ENCODE measurements around the gene SPHK2.
"Not testable (repeated sequence)": the region's sequence is repeated elsewhere in the genome, so short reads cannot be mapped to it uniquely, and the experiment has no call there.

Gene SPHK2

DNA sequence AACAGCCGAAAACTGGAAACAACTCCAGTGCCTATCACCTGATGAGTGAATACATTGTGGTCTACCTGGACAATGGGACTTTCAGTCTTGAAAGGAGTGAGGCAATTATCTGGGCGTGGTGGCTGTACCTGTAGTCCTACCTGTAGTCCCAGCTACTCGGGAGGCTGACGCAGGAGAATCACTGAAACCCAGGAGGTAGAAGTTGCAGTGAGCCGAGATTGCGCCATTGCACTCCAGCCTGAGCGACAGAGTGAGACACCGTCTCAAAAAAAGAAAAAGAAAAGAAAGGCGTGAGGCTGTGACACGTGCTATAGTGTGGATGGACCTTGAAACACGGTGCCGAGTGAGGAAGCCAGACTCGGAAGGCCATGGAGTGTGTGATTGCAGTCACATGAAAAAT lies 57.6 kb downstream of the SPHK2 start:
- in situ Hi-C loops (cut with MboI; ENCODE audit: low sequenced_read_pairs), result no loop called here

DNA sequence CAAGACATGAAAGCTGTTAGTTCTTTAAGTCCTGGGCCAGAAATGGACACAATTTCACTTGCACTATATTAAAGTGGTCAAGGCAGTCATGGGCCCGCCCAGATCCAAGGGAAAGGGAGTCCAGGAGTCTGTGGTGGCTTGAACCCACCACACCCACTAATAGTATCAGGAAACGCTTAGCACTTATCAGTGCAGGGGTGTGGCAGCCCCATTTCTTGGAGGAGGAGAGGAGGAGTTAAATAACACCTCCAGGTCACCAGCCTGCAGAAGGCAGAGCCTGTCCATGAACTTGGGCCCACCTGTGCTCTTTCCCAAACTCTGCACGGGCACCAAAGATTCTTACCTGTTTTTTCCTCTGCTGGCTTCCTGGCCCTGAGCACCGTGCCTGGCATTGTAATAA lies 58.9 kb downstream of the SPHK2 start:
- in situ Hi-C loops (cut with MboI; ENCODE audit: low sequenced_read_pairs), result no loop called here

DNA sequence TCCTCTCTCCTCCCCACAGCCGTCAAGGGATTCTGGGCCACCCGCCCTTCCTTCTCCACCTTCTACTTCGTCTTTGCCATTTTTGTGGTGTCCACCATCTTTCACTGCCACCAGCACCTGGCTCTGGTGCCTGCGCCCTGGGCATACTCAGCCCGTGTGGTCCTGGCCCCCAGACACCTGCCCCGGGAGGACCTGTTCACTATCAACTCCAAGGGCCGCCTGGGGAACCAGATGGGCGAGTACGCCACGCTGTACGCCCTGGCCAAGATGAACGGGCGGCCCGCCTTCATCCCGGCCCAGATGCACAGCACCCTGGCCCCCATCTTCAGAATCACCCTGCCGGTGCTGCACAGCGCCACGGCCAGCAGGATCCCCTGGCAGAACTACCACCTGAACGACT lies 60.7 kb downstream of the SPHK2 start:
- in situ Hi-C loops (cut with MboI; ENCODE audit: low sequenced_read_pairs), result not testable (repeated sequence)
